Esophagus squamous epithelium (tissue), 5 donors: ENCODE measurements around the gene ZNF521. TPM values are rescaled to one million over a fixed set of nuclear protein-coding genes. Genes with fewer than 3 reads are reported as not detected.

Experiments
- DNase-seq: peaks from one replicate; lab custom pipeline; 2025; lab: John Stamatoyannopoulos, UW
- H3K27ac ChIP-seq, 4 donors: fragments of 200-600 bp; sonication (generic); one replicate each; pipeline ENCODE4 v1.5.1; 2016 to 2019; ENCODE audit warnings: mild to moderate bottlenecking in 1 of 4
- H3K27me3 ChIP-seq, 4 donors: fragments of 200-600 bp; sonication (generic); 1 replicate in 3 of 4; 2 replicates in 1 of 4; pipeline versions ENCODE4 v1.5.1 to v1.6.0; 2017 to 2021; ENCODE audit warnings: antibody characterized with exemption in 1 of 4
- H3K36me3 ChIP-seq, 3 donors: fragments of 200-600 bp; sonication (generic); one replicate each; pipeline ENCODE4 v1.5.1; 2016 to 2019
- H3K4me1 ChIP-seq, 3 donors: fragments of 200-600 bp; sonication (generic); one replicate each; pipeline ENCODE4 v1.5.1; 2017 to 2019
- H3K4me3 ChIP-seq, 4 donors: fragments of 200-600 bp; sonication (generic); 1 replicate in 3 of 4; 2 replicates in 1 of 4; pipeline ENCODE4 v1.5.1; 2016 to 2019; ENCODE audit warnings: mild to moderate bottlenecking in 2 of 4, moderate library complexity in 1 of 4
- H3K9me3 ChIP-seq, 3 donors: fragments of 200-600 bp; sonication (generic); one replicate each; pipeline ENCODE4 v1.5.1; 2016 to 2019
- POLR2A ChIP-seq, 4 donors: fragments of 450-650 bp; IDR thresholded peaks; one replicate each; pipeline ENCODE4 v1.6.1; 2017; ENCODE audit warnings: antibody characterized with exemption in 4 of 4, mild to moderate bottlenecking in 4 of 4, moderate library complexity in 3 of 4
- WGBS, 2 donors: methylation state at CpG; one replicate each; pipeline ENCODE4 v1.1.5; 2018; 5-methylcytosine and 5-hydroxymethylcytosine counted together
- intact Hi-C: fragments of 100-400 bp; cut with DNase I; formaldehyde crosslinking; loops from one replicate; pipeline ENCODE4 v1.15.0; 2022
- total RNA-seq, 4 donors: library from RNA; depleted of rRNA; stranded (reverse); fragments of >200 nt; gene quantifications; one replicate each; pipeline ENCODE4 v1.1.0, GENCODE V29; 2016
- TF ChIP-seq, protein P1 (sequence below), 6 experiments: fragments of 450-650 bp in 4 of 6; fragments of 200-600 bp in 2 of 6; sonication (generic) in 2 of 6; IDR thresholded peaks; one replicate each; pipeline ENCODE4 v1.5.1; 2016 to 2019; ENCODE audit warnings: antibody characterized with exemption in 6 of 6, mild to moderate bottlenecking in 4 of 6, moderate library complexity in 4 of 6
- donor health status: DM: yes; HTN: yes; CAD: no.

The ZNF521 gene
- total RNA-seq, 4 donors from 2014 or later, result 0.68 to 11.3 (median 4.7) TPM

DNA sequence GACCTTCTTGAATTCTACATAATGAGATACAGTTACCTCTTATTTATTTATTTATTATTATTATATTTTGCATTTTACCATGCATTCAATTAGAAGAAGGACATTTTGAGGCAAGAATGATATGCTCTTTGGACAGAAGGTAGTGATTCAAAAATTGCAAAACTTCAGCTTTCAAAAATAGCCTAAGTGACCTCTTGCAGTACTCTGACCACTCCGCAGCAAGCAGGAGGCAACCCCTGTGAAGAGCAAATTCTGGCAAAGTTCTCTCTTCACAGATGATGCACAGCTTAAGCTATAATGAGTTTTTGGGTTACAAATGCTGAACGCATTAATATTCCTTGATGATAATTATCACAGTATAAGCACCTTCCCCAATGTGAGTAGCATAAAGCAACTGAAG lies 170.0 kb downstream of the ZNF521 start:
- H3K4me1 ChIP-seq, result no peaks in the 10 kb centered on the region
- no peaks in the 10 kb centered on the region for H3K27me3 ChIP-seq
- no peaks in the 10 kb centered on the region for H3K36me3 ChIP-seq
- DNase-seq, result no peak
- intact Hi-C loops, result no loop called here
- H3K9me3 ChIP-seq, result no peaks in the 10 kb centered on the region
- no peak overlapping the region for H3K4me3 ChIP-seq
- WGBS, 2 donors, result 94 to 95% methylated on average over 2 of the region's 2 CpGs
- no peak overlapping the region for H3K27ac ChIP-seq
- TF ChIP-seq POLR2A (IDR thresholded peaks at IDR 0.05), result no peak
- TF ChIP-seq, protein P1, sequence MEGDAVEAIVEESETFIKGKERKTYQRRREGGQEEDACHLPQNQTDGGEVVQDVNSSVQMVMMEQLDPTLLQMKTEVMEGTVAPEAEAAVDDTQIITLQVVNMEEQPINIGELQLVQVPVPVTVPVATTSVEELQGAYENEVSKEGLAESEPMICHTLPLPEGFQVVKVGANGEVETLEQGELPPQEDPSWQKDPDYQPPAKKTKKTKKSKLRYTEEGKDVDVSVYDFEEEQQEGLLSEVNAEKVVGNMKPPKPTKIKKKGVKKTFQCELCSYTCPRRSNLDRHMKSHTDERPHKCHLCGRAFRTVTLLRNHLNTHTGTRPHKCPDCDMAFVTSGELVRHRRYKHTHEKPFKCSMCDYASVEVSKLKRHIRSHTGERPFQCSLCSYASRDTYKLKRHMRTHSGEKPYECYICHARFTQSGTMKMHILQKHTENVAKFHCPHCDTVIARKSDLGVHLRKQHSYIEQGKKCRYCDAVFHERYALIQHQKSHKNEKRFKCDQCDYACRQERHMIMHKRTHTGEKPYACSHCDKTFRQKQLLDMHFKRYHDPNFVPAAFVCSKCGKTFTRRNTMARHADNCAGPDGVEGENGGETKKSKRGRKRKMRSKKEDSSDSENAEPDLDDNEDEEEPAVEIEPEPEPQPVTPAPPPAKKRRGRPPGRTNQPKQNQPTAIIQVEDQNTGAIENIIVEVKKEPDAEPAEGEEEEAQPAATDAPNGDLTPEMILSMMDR (IDR thresholded peaks at IDR 0.05), result no peak

DNA sequence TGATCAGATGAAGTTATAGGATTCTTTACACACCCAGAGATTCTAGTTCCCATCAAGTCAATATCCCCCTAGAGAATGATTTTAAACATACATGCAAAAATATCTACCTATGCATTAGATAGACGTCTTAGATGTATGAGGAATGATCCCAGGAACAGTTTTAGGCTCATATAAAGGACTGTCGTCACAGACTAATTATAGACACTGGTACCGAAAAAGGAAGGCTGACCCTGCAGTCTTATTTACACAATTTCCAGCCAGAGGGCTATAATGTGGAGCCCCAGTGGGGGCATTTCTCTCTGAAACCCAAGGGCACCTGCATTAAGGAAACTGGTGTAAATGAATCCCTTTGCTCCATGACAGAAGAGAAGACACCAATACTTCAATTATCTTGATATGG lies 170.4 kb downstream of the ZNF521 start:
- 79 to 86% methylated on average over 3 of the region's 3 CpGs for WGBS, 2 donors
- Histone ChIP-seq H3K4me1 (no peaks in the 10 kb centered on the region), H3K9me3 (no peaks in the 10 kb centered on the region), H3K4me3 (no peak overlapping the region), H3K27me3 (no peaks in the 10 kb centered on the region), H3K36me3 (no peaks in the 10 kb centered on the region), H3K27ac (no peak overlapping the region)
- DNase-seq, result no peak
- TF ChIP-seq, protein P1 (IDR thresholded peaks at IDR 0.05), result no peak
- no peak for TF ChIP-seq POLR2A (IDR thresholded peaks at IDR 0.05)
- intact Hi-C loops, result no loop called here

DNA sequence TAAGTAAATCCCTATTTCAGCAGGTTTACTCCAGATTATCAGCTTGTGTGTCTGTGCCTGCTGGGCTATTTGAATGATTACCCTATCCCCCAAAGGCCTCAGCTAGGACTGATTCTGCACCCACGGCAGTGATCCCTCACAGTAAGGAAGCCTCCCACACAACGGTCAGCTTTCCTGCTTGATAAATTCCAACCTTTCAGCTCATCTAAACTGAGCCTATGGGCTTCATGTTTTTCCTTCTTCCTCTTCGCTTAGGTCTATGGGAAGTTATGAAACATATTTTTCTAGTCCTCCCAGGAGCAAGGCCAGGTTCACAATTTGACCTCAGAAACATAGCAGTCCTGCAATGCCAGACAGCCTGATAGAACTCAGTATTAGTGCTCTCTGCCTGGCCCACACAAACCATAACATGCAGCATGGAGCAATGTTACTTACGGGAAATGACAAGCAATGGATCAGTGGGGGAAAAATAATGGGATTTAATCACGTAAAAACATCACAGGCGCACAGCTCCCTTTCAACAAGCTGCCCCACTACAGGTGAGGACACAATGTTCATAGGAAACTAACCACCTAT lies 170.9 kb downstream of the ZNF521 start:
- Histone ChIP-seq H3K4me1 (no peaks in the 10 kb centered on the region), H3K4me3 (no peak overlapping the region), H3K27ac (no peak overlapping the region), H3K27me3 (no peaks in the 10 kb centered on the region), H3K36me3 (no peaks in the 10 kb centered on the region), H3K9me3 (no peaks in the 10 kb centered on the region)
- no peak for TF ChIP-seq POLR2A (IDR thresholded peaks at IDR 0.05)
- TF ChIP-seq, protein P1 (IDR thresholded peaks at IDR 0.05), result no peak
- no peak for DNase-seq
- WGBS, 2 donors, result 76 to 83% methylated on average over 6 of the region's 6 CpGs
- intact Hi-C loops, result no loop called here

DNA sequence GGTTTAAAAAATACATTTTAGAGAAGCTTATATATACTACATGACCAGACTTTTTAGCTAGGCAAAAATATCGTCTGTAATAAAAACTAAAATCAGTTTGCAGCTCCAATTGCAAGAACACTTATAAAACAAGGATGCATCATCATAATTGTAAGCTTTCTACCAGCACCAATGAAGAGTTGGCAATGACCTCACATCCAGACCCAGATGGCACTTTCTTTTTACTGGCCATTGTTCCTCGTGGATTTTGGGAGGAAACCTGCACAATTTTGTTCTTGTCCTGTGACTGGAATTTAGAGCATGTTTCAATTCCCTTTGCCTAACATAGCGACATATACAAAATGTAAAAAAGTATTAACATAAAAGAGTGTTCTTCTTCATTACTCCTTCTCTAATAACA lies 174.3 kb downstream of the ZNF521 start:
- Histone ChIP-seq H3K27ac (no peak overlapping the region), H3K4me3 (no peak overlapping the region), H3K9me3 (no peaks in the 10 kb centered on the region), H3K36me3 (no peaks in the 10 kb centered on the region), H3K4me1 (no peaks in the 10 kb centered on the region), H3K27me3 (no peaks in the 10 kb centered on the region)
- no peak for TF ChIP-seq POLR2A (IDR thresholded peaks at IDR 0.05)
- TF ChIP-seq, protein P1 (IDR thresholded peaks at IDR 0.05), result no peak
- intact Hi-C loops, result no loop called here
- WGBS, 2 donors, result 76 to 78% methylated on average over 3 of the region's 3 CpGs
- no peak for DNase-seq

DNA sequence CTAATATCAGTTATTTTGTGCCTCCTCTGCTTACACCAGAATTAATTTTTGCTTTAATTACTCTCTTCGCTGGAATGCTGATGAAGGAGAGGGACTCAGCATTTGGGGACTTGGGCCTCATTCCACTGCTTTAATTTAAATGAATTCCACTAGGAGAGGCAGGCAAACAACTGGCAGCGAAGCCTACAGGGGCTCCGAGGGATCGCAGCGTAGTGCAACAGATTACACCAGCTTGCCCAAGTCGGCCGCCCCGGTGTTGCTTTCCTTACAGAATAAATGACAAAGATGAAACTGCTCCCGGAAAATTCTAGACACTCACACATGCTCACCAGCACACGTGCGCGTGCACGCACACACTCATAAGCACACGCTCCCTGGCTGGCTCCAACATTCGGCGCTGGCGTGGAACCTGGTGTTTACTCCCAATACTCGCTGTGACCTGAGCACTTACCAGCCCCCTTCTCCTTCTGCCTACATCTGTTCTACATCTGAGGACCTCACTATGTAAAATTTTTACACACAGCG lies 175.4 kb downstream of the ZNF521 start:
- no peak for DNase-seq
- 93% methylated on average over 19 of the region's 19 CpGs for WGBS, 2 donors
- no peaks in the 10 kb centered on the region for H3K27me3 ChIP-seq
- no peaks in the 10 kb centered on the region for H3K9me3 ChIP-seq
- no peaks in the 10 kb centered on the region for H3K36me3 ChIP-seq
- no peak overlapping the region for H3K4me3 ChIP-seq
- TF ChIP-seq POLR2A (IDR thresholded peaks at IDR 0.05), result no peak
- TF ChIP-seq, protein P1 (IDR thresholded peaks at IDR 0.05), result no peak
- H3K27ac ChIP-seq, result no peak overlapping the region
- no peaks in the 10 kb centered on the region for H3K4me1 ChIP-seq
- intact Hi-C loops, result no loop called here
